Activated naive CD8-positive, alpha-beta T cell treated with anti-CD3 and anti-CD28 coated beads, Interleukin-2, amount 10 ng/mL, durations not matched to agents 7 days and 5 days (primary cell): Measurements from ENCODE around the gene ZNF860. TPM values are rescaled to one million over a fixed set of nuclear protein-coding genes. Genes with fewer than 3 reads are reported as not detected.
"Not testable (repeated sequence)": the region's sequence is repeated elsewhere in the genome, so short reads cannot be mapped to it uniquely, and the experiment has no call there.

Experiments
- ATAC-seq: fragments of 150-1000 bp; cut with Tn5 transposase; one replicate; pipeline ENCODE4 v1.10.0; 2021; ENCODE audit warnings: low read depth, moderate library complexity
- POLR2A ChIA-PET: fragments of 350-600 bp; sonication (Branson Sonifier 250); formaldehyde crosslinking; loops from one replicate; lab custom pipeline; 2021; ENCODE audit warnings: antibody characterized with exemption; lab: Charles Lee
- DNase-seq: peaks from one replicate; pipeline ENCODE4 v3.0.0; 2021
- H3K27ac Mint-ChIP-seq: one replicate; pipeline ENCODE4 v1.8.0; 2022; ENCODE audit warnings: mild to moderate bottlenecking, mixed read lengths
- H3K27me3 Mint-ChIP-seq: one replicate; pipeline ENCODE4 v1.8.0; 2022; ENCODE audit warnings: mild to moderate bottlenecking, moderate library complexity, mixed read lengths
- H3K36me3 Mint-ChIP-seq: one replicate; pipeline ENCODE4 v1.8.0; 2021; ENCODE audit warnings: mild to moderate bottlenecking, mixed read lengths
- H3K4me1 Mint-ChIP-seq: one replicate; pipeline ENCODE4 v1.8.0; 2021; ENCODE audit warnings: mixed read lengths
- H3K4me3 Mint-ChIP-seq: one replicate; pipeline ENCODE4 v1.8.0; 2022; ENCODE audit warnings: mild to moderate bottlenecking, moderate library complexity, mixed read lengths
- H3K9me3 Mint-ChIP-seq: one replicate; pipeline ENCODE4 v1.8.0; 2021; ENCODE audit warnings: mixed read lengths
- total RNA-seq, 2 experiments: library from RNA; stranded (reverse); gene quantifications; one replicate each; pipeline ENCODE4 v1.2.3, GENCODE V29; 2021

The ZNF860 gene
- total RNA-seq, 2 experiments from 2014 or later: not detected

GRCh38 chr3:31992995-31993394 lies 11.4 kb downstream of the ZNF860 start:
- H3K27me3 Mint-ChIP-seq, DNase-seq, H3K36me3 Mint-ChIP-seq, ATAC-seq, H3K4me1 Mint-ChIP-seq, H3K4me3 Mint-ChIP-seq, H3K27ac Mint-ChIP-seq, POLR2A ChIA-PET: not testable (repeated sequence)
- peaks cover 13% of the 10 kb centered on the region for H3K9me3 Mint-ChIP-seq

- POLR2A ChIA-PET: no interaction called here
- Mint-ChIP-seq H3K4me1 (no peaks in the 10 kb centered on the region), H3K4me3 (no peak overlapping the region), H3K27me3 (peaks cover 9% of the 10 kb centered on the region), H3K36me3 (no peaks in the 10 kb centered on the region), H3K27ac (no peak overlapping the region), H3K9me3 (peaks cover 11% of the 10 kb centered on the region)
- no peak for DNase-seq
- ATAC-seq: no peak
These were observed 12.3 kb downstream of the ZNF860 start for GRCh38 chr3:31993843-31994242.

GRCh38 chr3:31995026-31995425 lies 13.5 kb downstream of the ZNF860 start:
- H3K27ac Mint-ChIP-seq, H3K4me3 Mint-ChIP-seq, ATAC-seq, H3K4me1 Mint-ChIP-seq, H3K27me3 Mint-ChIP-seq, POLR2A ChIA-PET, DNase-seq, H3K36me3 Mint-ChIP-seq: not testable (repeated sequence)
- H3K9me3 Mint-ChIP-seq: peaks cover 12% of the 10 kb centered on the region

GRCh38 chr3:31996195-31996594 lies 14.6 kb downstream of the ZNF860 start:
- DNase-seq (no peak), ATAC-seq (no peak)
- Mint-ChIP-seq H3K36me3 (no peaks in the 10 kb centered on the region), H3K27ac (no peak overlapping the region), H3K4me3 (no peak overlapping the region), H3K9me3 (peaks cover 11% of the 10 kb centered on the region), H3K27me3 (peaks cover 9% of the 10 kb centered on the region), H3K4me1 (peaks cover 1% of the 10 kb centered on the region)
- POLR2A ChIA-PET: no interaction called here

GRCh38 chr3:31997500-31997899 lies 15.9 kb downstream of the ZNF860 start:
- peaks cover 1% of the 10 kb centered on the region for H3K4me1 Mint-ChIP-seq
- peaks cover 8% of the 10 kb centered on the region for H3K9me3 Mint-ChIP-seq
- H3K27ac Mint-ChIP-seq: no peak overlapping the region
- POLR2A ChIA-PET: no interaction called here
- H3K36me3 Mint-ChIP-seq: no peaks in the 10 kb centered on the region
- DNase-seq (no peak), ATAC-seq (no peak)
- peaks cover 9% of the 10 kb centered on the region for H3K27me3 Mint-ChIP-seq
- no peak overlapping the region for H3K4me3 Mint-ChIP-seq

GRCh38 chr3:31999907-32000439 lies 18.4 kb downstream of the ZNF860 start:
- no peaks in the 10 kb centered on the region for H3K36me3 Mint-ChIP-seq
- DNase-seq: no peak
- H3K27me3 Mint-ChIP-seq: peaks cover 5% of the 10 kb centered on the region
- no peak for ATAC-seq
- H3K9me3 Mint-ChIP-seq: peaks cover 2% of the 10 kb centered on the region
- POLR2A ChIA-PET: no interaction called here
- H3K4me1 Mint-ChIP-seq: peaks cover 1% of the 10 kb centered on the region
- H3K4me3 Mint-ChIP-seq: no peak overlapping the region
- no peak overlapping the region for H3K27ac Mint-ChIP-seq

- no peak overlapping the region for H3K4me3 Mint-ChIP-seq
- no peaks in the 10 kb centered on the region for H3K36me3 Mint-ChIP-seq
- H3K27me3 Mint-ChIP-seq: peaks cover 5% of the 10 kb centered on the region
- ATAC-seq (no peak), DNase-seq (no peak)
- POLR2A ChIA-PET: no interaction called here
- no peak overlapping the region for H3K27ac Mint-ChIP-seq
- peaks cover 2% of the 10 kb centered on the region for H3K9me3 Mint-ChIP-seq
- peaks cover 1% of the 10 kb centered on the region for H3K4me1 Mint-ChIP-seq
These were observed 19.3 kb downstream of the ZNF860 start for GRCh38 chr3:32000877-32001276.

GRCh38 chr3:32002561-32003368 lies 21.2 kb downstream of the ZNF860 start:
- Mint-ChIP-seq H3K36me3 (no peaks in the 10 kb centered on the region), H3K27ac (no peak overlapping the region), H3K4me1 (peaks cover 1% of the 10 kb centered on the region), H3K9me3 (peaks cover 1% of the 10 kb centered on the region), H3K4me3 (no peak overlapping the region), H3K27me3 (peaks cover 2% of the 10 kb centered on the region)
- POLR2A ChIA-PET: no interaction called here
- ATAC-seq (no peak), DNase-seq (no peak)

- no peak overlapping the region for H3K4me3 Mint-ChIP-seq
These were observed 21.8 kb downstream of the ZNF860 start for GRCh38 chr3:32003380-32003779.

GRCh38 chr3:32004113-32004765 lies 22.7 kb downstream of the ZNF860 start:
- Mint-ChIP-seq H3K4me1 (peaks cover 1% of the 10 kb centered on the region), H3K9me3 (no peaks in the 10 kb centered on the region), H3K27me3 (peaks cover 2% of the 10 kb centered on the region), H3K27ac (no peak overlapping the region), H3K4me3 (no peak overlapping the region), H3K36me3 (no peaks in the 10 kb centered on the region)
- POLR2A ChIA-PET: no interaction called here
- DNase-seq (no peak), ATAC-seq (no peak)

More at GRCh38 chr3:32003380-32003779, 21.8 kb downstream of the ZNF860 start:
- no peak overlapping the region for H3K27ac Mint-ChIP-seq
- peaks cover 2% of the 10 kb centered on the region for H3K27me3 Mint-ChIP-seq
- DNase-seq (no peak), ATAC-seq (no peak)
- POLR2A ChIA-PET: no interaction called here
- H3K36me3 Mint-ChIP-seq: no peaks in the 10 kb centered on the region
- H3K9me3 Mint-ChIP-seq: peaks cover 1% of the 10 kb centered on the region
- peaks cover 1% of the 10 kb centered on the region for H3K4me1 Mint-ChIP-seq

GRCh38 chr3:32009101-32009500 lies 27.6 kb downstream of the ZNF860 start:
- POLR2A ChIA-PET: no interaction called here

GRCh38 chr3:32009957-32010356 lies 28.4 kb downstream of the ZNF860 start:
- no peak overlapping the region for H3K4me3 Mint-ChIP-seq
- no peaks in the 10 kb centered on the region for H3K36me3 Mint-ChIP-seq
- DNase-seq: no peak
- POLR2A ChIA-PET: no interaction called here
- peaks cover 12% of the 10 kb centered on the region for H3K27me3 Mint-ChIP-seq
- no peaks in the 10 kb centered on the region for H3K9me3 Mint-ChIP-seq
- H3K4me1 Mint-ChIP-seq: peaks cover 3% of the 10 kb centered on the region
- no peak for ATAC-seq
- H3K27ac Mint-ChIP-seq: no peak overlapping the region

More at GRCh38 chr3:32009101-32009500, 27.6 kb downstream of the ZNF860 start:
- H3K4me3 Mint-ChIP-seq: no peak overlapping the region
- H3K36me3 Mint-ChIP-seq: no peaks in the 10 kb centered on the region
- H3K27me3 Mint-ChIP-seq: peaks cover 10% of the 10 kb centered on the region
- DNase-seq (no peak), ATAC-seq (no peak)
- no peak overlapping the region for H3K27ac Mint-ChIP-seq
- H3K4me1 Mint-ChIP-seq: peaks cover 3% of the 10 kb centered on the region
- H3K9me3 Mint-ChIP-seq: no peaks in the 10 kb centered on the region

GRCh38 chr3:32010699-32011098 lies 29.1 kb downstream of the ZNF860 start:
- H3K4me1 Mint-ChIP-seq, POLR2A ChIA-PET, H3K4me3 Mint-ChIP-seq, H3K27ac Mint-ChIP-seq, ATAC-seq, DNase-seq, H3K36me3 Mint-ChIP-seq, H3K9me3 Mint-ChIP-seq: not testable (repeated sequence)
- H3K27me3 Mint-ChIP-seq: peaks cover 12% of the 10 kb centered on the region

- H3K27ac Mint-ChIP-seq, H3K4me3 Mint-ChIP-seq, H3K4me1 Mint-ChIP-seq, H3K36me3 Mint-ChIP-seq, POLR2A ChIA-PET, ATAC-seq, DNase-seq, H3K9me3 Mint-ChIP-seq: not testable (repeated sequence)
- peaks cover 16% of the 10 kb centered on the region for H3K27me3 Mint-ChIP-seq
These were observed 34.1 kb downstream of the ZNF860 start for GRCh38 chr3:32015638-32016037.
